Nephron (organoid): ENCODE measurements around the gene GPR176.

Source experiments
- H3K27ac Mint-ChIP-seq, 3 experiments: 2 replicates each; pipeline ENCODE4 v1.8.0; 2020; ENCODE audit warnings: mixed read lengths in 3 of 3, mild to moderate bottlenecking in 2 of 3, moderate library complexity in 1 of 3
- H3K27me3 Mint-ChIP-seq: 2 replicates; pipeline ENCODE4 v1.8.0; 2021; ENCODE audit warnings: low read depth, mild to moderate bottlenecking, moderate library complexity, mixed read lengths
- H3K36me3 Mint-ChIP-seq: 2 replicates; pipeline ENCODE4 v1.8.0; 2020; ENCODE audit warnings: low read depth, mixed read lengths
- H3K4me1 Mint-ChIP-seq: 2 replicates; pipeline ENCODE4 v1.8.0; 2020; ENCODE audit warnings: mixed read lengths
- H3K4me3 Mint-ChIP-seq, 3 experiments: 2 replicates each; pipeline ENCODE4 v1.8.0; 2020; ENCODE audit warnings: mild to moderate bottlenecking in 3 of 3, mixed read lengths in 3 of 3, moderate library complexity in 2 of 3
- H3K9me3 Mint-ChIP-seq: 2 replicates; pipeline ENCODE4 v1.8.0; 2020; ENCODE audit warnings: mixed read lengths
- CTCF ChIP-seq, 3 experiments: fragments of 200-600 bp; sonication (generic); IDR thresholded peaks; one replicate each; pipeline ENCODE4 v1.5.0; 2021; ENCODE audit warnings: antibody characterized with exemption in 3 of 3; ENCODE audit not compliant: unreplicated experiment in 3 of 3

GPR176 gene

GRCh38 chr15:39786447-39787056 lies 133.5 kb downstream of the GPR176 start:
- Mint-ChIP-seq H3K4me1 (peaks cover 35% of the 10 kb centered on the region), H3K9me3 (no peaks in the 10 kb centered on the region), H3K27me3 (no peaks in the 10 kb centered on the region), H3K36me3 (no peaks in the 10 kb centered on the region), H3K27ac (peak overlapping the region; percentile 20 to 24 (median 22)), H3K4me3 (peak overlapping the region; percentile 33 to 72 (median 49))
- TF ChIP-seq CTCF (IDR thresholded peaks at IDR 0.05; ENCODE audit: unreplicated experiment in 3 of 3): peak; percentile 62 to 70 (median 66)

GRCh38 chr15:39785841-39786240 lies 134.2 kb downstream of the GPR176 start:
- Mint-ChIP-seq H3K4me3 (peak overlapping the region; percentile 56 to 75 (median 57)), H3K27ac (peak overlapping the region in 1 of 3 experiments; percentile 20), H3K36me3 (no peaks in the 10 kb centered on the region), H3K9me3 (peaks cover 3% of the 10 kb centered on the region), H3K27me3 (no peaks in the 10 kb centered on the region), H3K4me1 (peaks cover 35% of the 10 kb centered on the region)
- TF ChIP-seq CTCF (IDR thresholded peaks at IDR 0.05; ENCODE audit: unreplicated experiment in 3 of 3): no peak

GRCh38 chr15:39785139-39785538 lies 134.9 kb downstream of the GPR176 start:
- Mint-ChIP-seq H3K36me3 (no peaks in the 10 kb centered on the region), H3K4me3 (peak overlapping the region; percentile 66 to 75 (median 68)), H3K9me3 (peaks cover 3% of the 10 kb centered on the region), H3K4me1 (peaks cover 35% of the 10 kb centered on the region), H3K27ac (no peak overlapping the region), H3K27me3 (no peaks in the 10 kb centered on the region)
- no peak for TF ChIP-seq CTCF (IDR thresholded peaks at IDR 0.05; ENCODE audit: unreplicated experiment in 3 of 3)

- Mint-ChIP-seq H3K27me3 (no peaks in the 10 kb centered on the region), H3K36me3 (no peaks in the 10 kb centered on the region), H3K9me3 (peaks cover 3% of the 10 kb centered on the region), H3K4me1 (peaks cover 35% of the 10 kb centered on the region), H3K4me3 (peak overlapping the region; percentile 68 to 82 (median 73)), H3K27ac (peak overlapping the region in 1 of 3 experiments; percentile 17)
- no peak for TF ChIP-seq CTCF (IDR thresholded peaks at IDR 0.05; ENCODE audit: unreplicated experiment in 3 of 3)
Measured at GRCh38 chr15:39784638-39785037, 135.4 kb downstream of the GPR176 start.

- no peak for TF ChIP-seq CTCF (IDR thresholded peaks at IDR 0.05; ENCODE audit: unreplicated experiment in 3 of 3)
- Mint-ChIP-seq H3K4me3 (peak overlapping the region; percentile 82 to 87 (median 86)), H3K27ac (no peak overlapping the region), H3K4me1 (peaks cover 35% of the 10 kb centered on the region), H3K9me3 (peaks cover 3% of the 10 kb centered on the region), H3K36me3 (no peaks in the 10 kb centered on the region), H3K27me3 (no peaks in the 10 kb centered on the region)
Measured at GRCh38 chr15:39784125-39784524, 135.9 kb downstream of the GPR176 start.

- Mint-ChIP-seq H3K4me3 (peak overlapping the region; percentile 82 to 87 (median 86)), H3K4me1 (peaks cover 31% of the 10 kb centered on the region), H3K36me3 (no peaks in the 10 kb centered on the region), H3K27ac (peak overlapping the region; percentile 2 to 36 (median 23)), H3K27me3 (peaks cover 2% of the 10 kb centered on the region), H3K9me3 (peaks cover 3% of the 10 kb centered on the region)
- no peak for TF ChIP-seq CTCF (IDR thresholded peaks at IDR 0.05; ENCODE audit: unreplicated experiment in 3 of 3)
Measured at GRCh38 chr15:39783244-39783820, 136.7 kb downstream of the GPR176 start.
